GM19372 (cell line): ENCODE data around the gene TUT7.
A peak's percentile ranks its signal among the peaks of the same experiment; 100 is the strongest.
"Not testable (repeated sequence)": the region's sequence is repeated elsewhere in the genome, so short reads cannot be mapped to it uniquely, and the experiment has no call there.

Experiments
- ATAC-seq: cut with Tn5 transposase; IDR thresholded peaks from one replicate; pipeline ENCODE4 v1.9.1; 2021; ENCODE audit warnings: mild to moderate bottlenecking, low read depth, moderate library complexity; ENCODE audit not compliant: unreplicated experiment

TUT7 gene

GRCh38 chr9:86349271-86349670 is 4.9 kb downstream of the TUT7 start:
- ATAC-seq, result no peak

- no peak for ATAC-seq
These were observed 6.2 kb downstream of the TUT7 start for GRCh38 chr9:86347991-86348390.

GRCh38 chr9:86344818-86345217 is 9.4 kb downstream of the TUT7 start:
- ATAC-seq, result no peak

- ATAC-seq, result no peak
These were observed 11.9 kb downstream of the TUT7 start for GRCh38 chr9:86342269-86342668.

GRCh38 chr9:86341007-86341491 is 13.2 kb downstream of the TUT7 start:
- ATAC-seq, result no peak

GRCh38 chr9:86340356-86341006 is 13.7 kb downstream of the TUT7 start:
- no peak for ATAC-seq

GRCh38 chr9:86337469-86338108 is 16.6 kb downstream of the TUT7 start:
- peak; percentile 43 for ATAC-seq

GRCh38 chr9:86336058-86336457 is 18.2 kb downstream of the TUT7 start:
- no peak for ATAC-seq

GRCh38 chr9:86333651-86334050 is 20.6 kb downstream of the TUT7 start:
- ATAC-seq, result no peak

GRCh38 chr9:86330186-86330585 is 24.0 kb downstream of the TUT7 start:
- no peak for ATAC-seq

- ATAC-seq, result no peak
These were observed 24.6 kb downstream of the TUT7 start for GRCh38 chr9:86329649-86330048.

- ATAC-seq, result no peak
These were observed 26.1 kb downstream of the TUT7 start for GRCh38 chr9:86328156-86328555.

GRCh38 chr9:86326536-86326935 is 27.7 kb downstream of the TUT7 start:
- no peak for ATAC-seq

GRCh38 chr9:86324901-86325300 is 29.3 kb downstream of the TUT7 start:
- no peak for ATAC-seq

- no peak for ATAC-seq
These were observed 29.9 kb downstream of the TUT7 start for GRCh38 chr9:86324308-86324707.

GRCh38 chr9:86322973-86323644 is 31.1 kb downstream of the TUT7 start:
- ATAC-seq, result no peak

GRCh38 chr9:86321373-86321772 is 32.8 kb downstream of the TUT7 start:
- no peak for ATAC-seq

GRCh38 chr9:86318187-86318586 is 36.0 kb downstream of the TUT7 start:
- no peak for ATAC-seq

GRCh38 chr9:86315078-86315477 is 39.1 kb downstream of the TUT7 start:
- ATAC-seq, result no peak

- not testable (repeated sequence) for ATAC-seq
These were observed 41.3 kb downstream of the TUT7 start for GRCh38 chr9:86312959-86313358.

- ATAC-seq, result no peak
These were observed 45.5 kb downstream of the TUT7 start for GRCh38 chr9:86308687-86309086.
